ENCODE measurements around the gene HIBCH. TPM values are rescaled to one million over a fixed set of nuclear protein-coding genes. Genes with fewer than 3 reads are reported as not detected.

HIBCH gene
- total RNA-seq, 8 experiments from 2014 or later = 12.4 to 70.6 (median 23.7) TPM

- no peak overlapping the region for H3K4me3 ChIP-seq
- no peaks in the 10 kb centered on the region for H3K4me1 ChIP-seq (replicated peaks in 1 of 2)
- 83 to 100% (median 96%) methylated on average over 1 to 5 of the region's 5 CpGs for WGBS, 10 experiments
- in situ Hi-C loops (cut with MboI; ENCODE audit: low pct_unique_long_range_greater_than_20kb in 2 of 9, low sequenced_read_pairs in 9 of 9, unreplicated experiment in 9 of 9) = no loop called here
- ATAC-seq (replicated peaks in 6 of 8) = no peak
- no peak overlapping the region for H3K27ac ChIP-seq
These were observed 110.1 kb downstream of the HIBCH start for GRCh38 chr2:190209559-190209958.

GRCh38 chr2:190207930-190208329, 111.7 kb downstream of the HIBCH start:
- ATAC-seq (replicated peaks in 6 of 8) = no peak
- Histone ChIP-seq H3K4me1 (replicated peaks in 1 of 2) (no peaks in the 10 kb centered on the region), H3K4me3 (no peak overlapping the region), H3K27ac (no peak overlapping the region)
- 32 to 100% (median 89%) methylated on average over 1 to 2 of the region's 2 CpGs for WGBS, 10 experiments
- in situ Hi-C loops (cut with MboI; ENCODE audit: low pct_unique_long_range_greater_than_20kb in 2 of 9, low sequenced_read_pairs in 9 of 9, unreplicated experiment in 9 of 9) = no loop called here

GRCh38 chr2:190205657-190206056, 114.0 kb downstream of the HIBCH start:
- no peak overlapping the region for H3K27ac ChIP-seq
- H3K4me1 ChIP-seq (replicated peaks in 1 of 2) = no peaks in the 10 kb centered on the region
- H3K4me3 ChIP-seq = no peak overlapping the region
- in situ Hi-C loops (cut with MboI; ENCODE audit: low pct_unique_long_range_greater_than_20kb in 2 of 9, low sequenced_read_pairs in 9 of 9, unreplicated experiment in 9 of 9) = no loop called here
- ATAC-seq (replicated peaks in 6 of 8) = peak in 3 of 8 experiments; percentile 92 to 97 (median 94)
- whole genome bisulfite sequencing, 10 experiments = 0 to 100% (median 85%) methylated on average over 1 to 4 of the region's 4 CpGs; no CpG with 5 or more reads in 1 of the 10 experiments

GRCh38 chr2:190202604-190203003, 117.0 kb downstream of the HIBCH start:
- no peak for ATAC-seq (replicated peaks in 6 of 8)
- in situ Hi-C loops (cut with MboI; ENCODE audit: low pct_unique_long_range_greater_than_20kb in 2 of 9, low sequenced_read_pairs in 9 of 9, unreplicated experiment in 9 of 9) = no loop called here
- Histone ChIP-seq H3K27ac (no peak overlapping the region), H3K4me1 (replicated peaks in 1 of 2) (no peaks in the 10 kb centered on the region), H3K4me3 (no peak overlapping the region)
- WGBS, 10 experiments = 90 to 100% (median 100%) methylated on average over 1 of the region's 1 CpG; no CpG with 5 or more reads in 3 of the 10 experiments

GRCh38 chr2:190202018-190202417, 117.6 kb downstream of the HIBCH start:
- H3K4me3 ChIP-seq = no peak overlapping the region
- ATAC-seq (replicated peaks in 6 of 8) = peak in 3 of 8 experiments; percentile 13 to 41 (median 13)

GRCh38 chr2:190200603-190201002, 119.0 kb downstream of the HIBCH start:
- Histone ChIP-seq H3K4me3 (no peak overlapping the region), H3K27ac (no peak overlapping the region), H3K4me1 (replicated peaks in 1 of 2) (no peaks in the 10 kb centered on the region)
- WGBS, 10 experiments = 25 to 100% (median 76%) methylated on average over 1 of the region's 1 CpG; no CpG with 5 or more reads in 4 of the 10 experiments
- no peak for ATAC-seq (replicated peaks in 6 of 8)
- in situ Hi-C loops (cut with MboI; ENCODE audit: low pct_unique_long_range_greater_than_20kb in 2 of 9, low sequenced_read_pairs in 9 of 9, unreplicated experiment in 9 of 9) = no loop called here

More at GRCh38 chr2:190202018-190202417, 117.6 kb downstream of the HIBCH start:
- no peaks in the 10 kb centered on the region for H3K4me1 ChIP-seq (replicated peaks in 1 of 2)
- H3K27ac ChIP-seq = no peak overlapping the region
- in situ Hi-C loops (cut with MboI; ENCODE audit: low pct_unique_long_range_greater_than_20kb in 2 of 9, low sequenced_read_pairs in 9 of 9, unreplicated experiment in 9 of 9) = no loop called here

GRCh38 chr2:190199530-190199929, 120.1 kb downstream of the HIBCH start:
- Histone ChIP-seq H3K27ac (no peak overlapping the region), H3K4me1 (replicated peaks in 1 of 2) (no peaks in the 10 kb centered on the region), H3K4me3 (no peak overlapping the region)
- WGBS, 10 experiments = 75 to 100% (median 100%) methylated on average over 1 of the region's 1 CpG; no CpG with 5 or more reads in 2 of the 10 experiments
- in situ Hi-C loops (cut with MboI; ENCODE audit: low pct_unique_long_range_greater_than_20kb in 2 of 9, low sequenced_read_pairs in 9 of 9, unreplicated experiment in 9 of 9) = no loop called here
- ATAC-seq (replicated peaks in 6 of 8) = no peak

- in situ Hi-C loops (cut with MboI; ENCODE audit: low pct_unique_long_range_greater_than_20kb in 2 of 9, low sequenced_read_pairs in 9 of 9, unreplicated experiment in 9 of 9) = no loop called here
- ATAC-seq (replicated peaks in 6 of 8) = no peak
- no peak overlapping the region for H3K27ac ChIP-seq
- H3K4me3 ChIP-seq = no peak overlapping the region
- WGBS, 10 experiments = 60 to 100% (median 93%) methylated on average over 1 to 2 of the region's 2 CpGs; no CpG with 5 or more reads in 1 of the 10 experiments
- no peaks in the 10 kb centered on the region for H3K4me1 ChIP-seq (replicated peaks in 1 of 2)
These were observed 120.5 kb downstream of the HIBCH start for GRCh38 chr2:190199109-190199508.

- no peak for ATAC-seq (replicated peaks in 6 of 8)
- WGBS, 10 experiments = 43 to 93% (median 81%) methylated on average over 2 to 5 of the region's 5 CpGs; no CpG with 5 or more reads in 2 of the 10 experiments
- Histone ChIP-seq H3K4me1 (replicated peaks in 1 of 2) (no peaks in the 10 kb centered on the region), H3K27ac (no peak overlapping the region), H3K4me3 (no peak overlapping the region)
- in situ Hi-C loops (cut with MboI; ENCODE audit: low pct_unique_long_range_greater_than_20kb in 2 of 9, low sequenced_read_pairs in 9 of 9, unreplicated experiment in 9 of 9) = no loop called here
These were observed 122.4 kb downstream of the HIBCH start for GRCh38 chr2:190197143-190197720.

GRCh38 chr2:190190507-190191162, 129.0 kb downstream of the HIBCH start:
- 48 to 100% (median 87%) methylated on average over 1 to 3 of the region's 3 CpGs; no CpG with 5 or more reads in 1 of the 10 experiments for WGBS, 10 experiments
- Histone ChIP-seq H3K4me1 (replicated peaks in 1 of 2) (no peaks in the 10 kb centered on the region), H3K27ac (no peak overlapping the region), H3K4me3 (no peak overlapping the region)
- ATAC-seq (replicated peaks in 6 of 8) = no peak
- in situ Hi-C loops (cut with MboI; ENCODE audit: low pct_unique_long_range_greater_than_20kb in 2 of 9, low sequenced_read_pairs in 9 of 9, unreplicated experiment in 9 of 9) = no loop called here

GRCh38 chr2:190188289-190188688, 131.3 kb downstream of the HIBCH start:
- no peak for ATAC-seq (replicated peaks in 6 of 8)
- 67 to 100% (median 97%) methylated on average over 1 of the region's 1 CpG; no CpG with 5 or more reads in 2 of the 10 experiments for WGBS, 10 experiments
- in situ Hi-C loops (cut with MboI; ENCODE audit: low pct_unique_long_range_greater_than_20kb in 2 of 9, low sequenced_read_pairs in 9 of 9, unreplicated experiment in 9 of 9) = no loop called here

GRCh38 chr2:190186238-190186637, 133.4 kb downstream of the HIBCH start:
- Histone ChIP-seq H3K4me3 (no peak overlapping the region), H3K4me1 (replicated peaks in 1 of 2) (no peaks in the 10 kb centered on the region), H3K27ac (no peak overlapping the region)
- in situ Hi-C loops (cut with MboI; ENCODE audit: low pct_unique_long_range_greater_than_20kb in 2 of 9, low sequenced_read_pairs in 9 of 9, unreplicated experiment in 9 of 9) = no loop called here
- ATAC-seq (replicated peaks in 6 of 8) = no peak
- 71 to 100% (median 100%) methylated on average over 1 to 3 of the region's 3 CpGs; no CpG with 5 or more reads in 3 of the 10 experiments for WGBS, 10 experiments

More at GRCh38 chr2:190188289-190188688, 131.3 kb downstream of the HIBCH start:
- Histone ChIP-seq H3K4me1 (replicated peaks in 1 of 2) (no peaks in the 10 kb centered on the region), H3K4me3 (no peak overlapping the region), H3K27ac (no peak overlapping the region)

GRCh38 chr2:190185380-190185779, 134.2 kb downstream of the HIBCH start:
- in situ Hi-C loops (cut with MboI; ENCODE audit: low pct_unique_long_range_greater_than_20kb in 2 of 9, low sequenced_read_pairs in 9 of 9, unreplicated experiment in 9 of 9) = no loop called here
- no peak overlapping the region for H3K4me3 ChIP-seq
- 92 to 100% (median 100%) methylated on average over 1 to 2 of the region's 2 CpGs; no CpG with 5 or more reads in 2 of the 10 experiments for WGBS, 10 experiments
- ATAC-seq (replicated peaks in 6 of 8) = no peak
- no peak overlapping the region for H3K27ac ChIP-seq
- H3K4me1 ChIP-seq (replicated peaks in 1 of 2) = no peaks in the 10 kb centered on the region
